ENCODE results near the gene IL1R2.
A peak's percentile ranks its signal among the peaks of the same experiment; 100 is the strongest.

Gene IL1R2

DNA sequence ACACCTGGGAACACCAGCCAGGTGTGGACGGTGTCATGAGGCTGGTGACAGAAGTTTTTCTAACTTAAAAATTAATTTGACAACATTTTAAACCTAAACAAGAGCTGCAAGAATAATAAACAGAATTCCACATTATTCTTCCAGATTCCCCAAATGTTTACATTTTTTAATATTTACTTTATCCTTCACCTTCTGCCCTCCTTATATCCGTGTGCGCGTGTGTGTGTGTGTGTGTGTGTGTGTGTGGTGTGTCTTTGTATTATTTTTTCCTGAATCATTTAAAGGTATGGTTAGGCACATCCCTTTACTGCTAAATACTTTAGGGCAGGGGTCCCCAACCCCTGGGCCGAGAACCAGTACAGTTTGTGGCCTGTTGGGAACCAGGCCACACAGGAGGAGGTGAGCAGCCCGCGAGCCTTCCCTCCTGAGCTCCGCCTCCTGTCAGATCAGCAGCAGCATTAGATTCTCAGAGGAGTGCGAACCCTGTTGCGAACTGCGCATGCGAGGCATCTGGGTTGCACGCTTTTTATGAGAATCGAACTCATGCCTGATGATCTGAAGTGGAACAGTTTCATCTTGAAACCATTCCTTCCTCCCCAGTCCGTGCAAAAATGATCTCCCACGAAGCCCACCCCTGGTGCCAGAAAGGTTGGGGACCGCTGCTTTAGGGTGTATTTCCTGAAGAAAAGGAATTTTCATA, 16.4 kb upstream of the IL1R2 start:
- DNase-seq, result no peak

DNA sequence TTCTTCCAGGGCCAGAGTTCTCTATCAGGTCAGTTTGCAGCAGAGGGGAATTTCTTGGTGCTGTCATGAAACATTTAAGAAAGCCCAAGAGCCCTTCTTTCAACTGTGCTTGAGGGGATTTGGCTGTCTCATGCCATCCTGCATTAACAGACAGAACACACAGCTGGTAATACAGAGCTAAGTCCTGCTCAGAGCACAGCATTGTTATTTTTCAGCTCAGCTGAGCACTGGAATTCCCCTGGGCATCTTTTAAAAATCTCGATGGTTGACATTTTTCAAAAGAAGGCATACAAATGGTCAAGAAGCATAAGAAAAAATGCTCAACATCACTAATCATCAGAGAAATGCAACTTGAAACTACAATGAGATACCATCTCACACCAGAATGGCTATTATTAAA, 14.9 kb upstream of the IL1R2 start:
- DNase-seq, result no peak

DNA sequence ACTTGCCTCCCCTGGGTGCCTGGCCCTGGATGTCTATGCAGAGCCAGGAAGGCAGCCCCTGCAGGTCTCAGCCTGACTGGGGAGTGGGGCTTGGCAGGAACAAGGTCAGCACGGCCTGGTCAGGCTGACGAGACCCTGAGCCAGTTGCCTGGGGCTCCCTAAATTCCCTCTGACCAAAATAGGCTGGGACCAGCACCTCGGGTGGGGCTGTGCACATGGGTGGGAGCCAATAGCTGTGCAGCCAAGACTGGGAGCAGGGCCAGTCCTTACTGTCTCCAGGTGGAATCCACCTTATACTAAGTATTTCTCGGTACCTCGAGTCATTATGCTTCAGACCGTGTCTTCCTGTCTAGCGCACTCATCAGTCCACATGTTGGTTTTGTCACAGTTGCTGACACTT, 11.4 kb upstream of the IL1R2 start:
- no peak for DNase-seq

DNA sequence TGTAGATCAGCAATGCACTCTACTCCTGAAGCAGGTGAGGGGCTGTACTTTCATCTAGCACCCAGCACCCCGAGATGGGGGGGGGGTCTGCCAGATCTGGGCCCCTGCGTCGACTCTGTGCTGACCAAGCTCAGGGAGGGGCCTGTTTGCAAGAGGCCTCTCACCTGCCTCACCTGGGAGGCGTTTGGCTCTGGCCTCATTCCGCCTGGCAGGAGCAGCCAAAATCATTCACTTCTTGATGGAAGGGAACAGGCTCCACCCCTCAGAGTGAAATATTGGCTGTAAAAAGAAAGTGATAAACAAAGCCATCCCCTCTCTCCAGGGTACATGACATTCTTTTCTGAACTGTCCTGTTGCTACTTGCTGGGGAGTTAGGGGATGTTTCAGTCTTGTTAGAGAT, 10.7 kb upstream of the IL1R2 start:
- no peak for DNase-seq

DNA sequence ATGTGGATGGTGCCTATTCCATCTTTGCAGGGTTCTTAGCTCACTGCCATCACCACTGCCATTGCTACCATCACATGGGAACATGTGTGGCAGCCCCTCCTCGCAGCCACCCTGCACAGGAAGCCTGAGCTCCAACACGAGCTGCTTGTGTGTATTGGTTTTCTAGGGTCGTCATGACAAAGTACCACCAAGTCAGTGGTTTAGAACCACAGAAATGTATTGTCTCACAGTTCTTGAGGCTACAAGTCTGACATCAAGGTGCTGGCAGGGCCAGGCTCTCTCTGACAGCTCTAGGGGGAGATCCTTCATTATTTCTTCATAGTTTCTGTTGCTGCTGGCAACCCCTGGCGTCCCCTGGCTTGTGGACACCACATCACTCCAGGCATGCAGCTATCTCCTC, 10.3 kb upstream of the IL1R2 start:
- no peak for DNase-seq

DNA sequence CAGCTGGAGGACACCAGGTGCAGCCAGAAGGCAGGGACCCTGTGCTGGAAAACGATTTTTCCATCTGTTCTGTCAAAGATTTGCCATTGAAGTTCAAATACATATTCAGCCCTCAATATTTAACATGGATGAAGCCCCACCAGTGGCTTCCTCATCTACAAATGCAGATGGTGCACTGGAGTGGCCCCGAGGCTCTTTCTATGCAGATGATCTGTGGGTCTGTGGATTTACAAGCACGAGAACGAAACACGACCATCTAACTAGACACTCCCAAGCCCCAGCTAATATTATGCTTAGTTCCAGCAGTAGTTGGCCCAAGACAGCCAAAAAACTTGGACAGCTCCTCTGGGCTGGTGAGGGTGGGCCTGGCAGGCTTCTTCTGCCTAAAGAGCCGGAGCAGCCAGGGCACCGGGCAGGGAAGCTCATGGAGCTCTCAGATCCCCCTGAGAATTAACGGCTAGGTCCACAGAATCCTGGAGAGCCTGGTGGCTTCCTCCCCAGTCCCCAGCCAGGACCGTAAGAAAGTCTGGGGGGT, 9.2 kb upstream of the IL1R2 start:
- no peak for DNase-seq

DNA sequence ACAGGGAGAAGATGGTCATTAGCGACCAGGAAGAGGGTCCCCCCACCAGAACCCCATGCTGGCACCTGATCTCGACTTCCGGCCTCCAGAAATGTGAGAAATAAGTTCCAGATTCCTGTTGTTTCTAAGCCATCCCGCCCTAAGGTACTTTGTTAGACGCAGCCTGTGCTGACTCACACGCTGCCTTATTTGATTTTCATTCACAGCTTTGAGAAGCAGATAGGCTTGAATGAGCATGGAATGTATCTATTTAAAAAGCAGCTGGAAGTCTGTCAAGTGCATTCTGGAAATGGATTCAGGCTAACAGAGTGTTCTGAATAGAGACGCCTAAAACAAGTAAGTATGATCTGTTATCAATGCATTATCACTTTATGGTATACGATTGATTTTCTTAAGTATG, 8.3 kb upstream of the IL1R2 start:
- DNase-seq, result no peak

DNA sequence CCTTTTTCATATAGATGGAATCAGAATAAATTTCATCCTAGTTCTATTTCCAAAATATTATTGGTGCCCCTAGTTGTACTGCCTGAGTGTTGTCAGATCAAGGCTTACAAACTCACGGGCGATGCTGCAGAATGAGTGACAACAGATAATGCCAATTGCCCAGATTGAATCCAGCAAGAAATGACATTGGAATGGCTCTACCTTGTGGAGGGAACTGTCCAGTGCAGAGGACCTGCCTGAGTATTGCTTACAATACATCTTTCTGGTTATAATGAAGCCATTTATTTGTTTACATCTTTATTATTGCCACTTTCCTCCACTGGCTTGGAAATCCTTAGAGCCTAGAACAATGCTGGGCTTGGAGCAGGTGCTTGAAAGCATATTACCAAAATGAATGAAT, 7.8 kb upstream of the IL1R2 start:
- no peak for DNase-seq

DNA sequence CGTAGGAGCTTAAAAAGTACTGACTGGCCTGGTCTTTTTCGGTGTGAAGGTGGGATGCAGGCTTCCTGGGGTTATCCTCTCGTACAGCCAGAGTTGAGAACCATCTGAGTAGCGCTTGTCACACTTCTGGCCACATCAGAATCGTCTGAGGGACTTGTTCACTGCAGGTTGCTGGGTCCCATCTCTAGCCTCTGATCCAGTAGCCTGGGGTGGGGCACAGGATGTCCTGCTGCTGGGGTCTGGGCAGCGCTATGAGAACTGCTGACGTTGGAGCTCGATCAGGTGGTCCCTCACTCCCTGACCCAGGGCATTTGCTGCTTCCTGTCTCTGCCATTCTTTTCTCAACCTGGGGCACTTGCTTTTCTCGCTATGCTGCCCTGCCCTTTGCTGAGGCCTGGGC, 7.1 kb upstream of the IL1R2 start:
- DNase-seq, result no peak

DNA sequence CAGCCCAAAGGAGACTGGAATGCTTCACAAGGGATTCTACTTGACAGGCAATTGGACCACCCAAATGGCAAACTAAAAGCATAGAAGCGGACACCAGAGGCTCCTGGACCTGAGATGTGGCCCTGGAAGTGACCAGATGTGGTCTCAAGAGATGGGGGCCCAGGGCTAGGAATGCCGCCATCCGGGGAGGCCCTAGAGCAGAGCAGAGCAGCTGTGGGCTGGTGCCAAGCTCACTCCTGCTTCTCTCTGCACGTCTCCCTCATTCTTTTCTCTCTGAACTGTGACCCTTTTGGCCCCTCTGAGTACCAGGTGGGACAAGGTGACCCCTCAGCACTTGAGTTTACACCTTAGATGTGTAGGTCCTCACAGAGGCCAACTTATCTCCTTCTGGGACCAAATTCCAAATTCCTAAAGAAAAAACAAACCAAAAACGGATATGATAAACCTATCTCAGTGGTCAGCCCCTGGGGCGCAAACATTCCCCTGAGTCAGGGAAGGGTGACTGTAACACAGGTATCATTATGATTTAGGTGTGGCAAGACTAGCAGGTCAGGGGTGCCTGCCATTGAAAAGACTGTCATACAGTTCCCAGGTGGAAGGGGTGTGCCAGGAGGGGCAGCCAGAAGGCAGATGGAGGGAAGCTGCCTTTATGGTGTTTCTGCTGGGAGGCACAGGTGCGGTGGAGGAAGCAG, 6.5 kb upstream of the IL1R2 start:
- no peak for DNase-seq

DNA sequence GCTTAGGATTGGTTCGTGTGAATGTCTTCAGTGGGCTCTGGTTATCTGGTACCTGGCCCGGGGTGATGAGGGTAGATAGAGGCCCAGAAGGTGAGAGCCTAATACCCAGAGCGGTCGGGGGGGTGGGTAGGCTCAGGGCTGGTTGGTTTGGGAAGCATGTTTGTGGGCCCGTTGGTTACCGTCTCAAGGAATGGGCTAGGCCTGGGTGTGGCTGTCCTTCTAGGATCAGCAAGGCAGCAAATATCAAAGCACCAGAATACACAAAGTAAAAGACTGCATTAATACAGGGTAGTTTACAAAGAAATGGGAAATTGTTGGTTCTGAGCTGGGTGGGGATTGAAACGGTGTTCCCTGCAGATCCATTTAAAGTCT, 6.0 kb upstream of the IL1R2 start:
- DNase-seq, result no peak

DNA sequence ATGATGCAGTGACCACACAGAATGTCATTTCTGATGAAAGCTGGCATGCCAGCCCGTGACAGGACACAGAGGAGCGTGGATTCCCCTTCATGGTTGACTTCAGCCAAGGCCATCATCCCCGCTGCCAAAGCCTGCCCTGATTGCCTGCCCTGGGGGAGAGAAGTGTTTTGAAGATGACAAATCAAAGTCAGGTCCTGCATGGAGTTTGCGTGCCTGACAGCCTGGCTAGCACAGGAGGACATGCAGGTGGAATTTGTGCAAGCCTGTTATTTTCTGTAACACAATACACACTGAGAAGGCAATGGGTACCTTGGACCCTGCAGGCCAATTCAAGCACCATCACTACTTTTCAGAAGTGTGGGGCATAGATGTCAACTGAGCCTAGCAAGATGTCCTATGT, 5.4 kb upstream of the IL1R2 start:
- DNase-seq, result no peak

DNA sequence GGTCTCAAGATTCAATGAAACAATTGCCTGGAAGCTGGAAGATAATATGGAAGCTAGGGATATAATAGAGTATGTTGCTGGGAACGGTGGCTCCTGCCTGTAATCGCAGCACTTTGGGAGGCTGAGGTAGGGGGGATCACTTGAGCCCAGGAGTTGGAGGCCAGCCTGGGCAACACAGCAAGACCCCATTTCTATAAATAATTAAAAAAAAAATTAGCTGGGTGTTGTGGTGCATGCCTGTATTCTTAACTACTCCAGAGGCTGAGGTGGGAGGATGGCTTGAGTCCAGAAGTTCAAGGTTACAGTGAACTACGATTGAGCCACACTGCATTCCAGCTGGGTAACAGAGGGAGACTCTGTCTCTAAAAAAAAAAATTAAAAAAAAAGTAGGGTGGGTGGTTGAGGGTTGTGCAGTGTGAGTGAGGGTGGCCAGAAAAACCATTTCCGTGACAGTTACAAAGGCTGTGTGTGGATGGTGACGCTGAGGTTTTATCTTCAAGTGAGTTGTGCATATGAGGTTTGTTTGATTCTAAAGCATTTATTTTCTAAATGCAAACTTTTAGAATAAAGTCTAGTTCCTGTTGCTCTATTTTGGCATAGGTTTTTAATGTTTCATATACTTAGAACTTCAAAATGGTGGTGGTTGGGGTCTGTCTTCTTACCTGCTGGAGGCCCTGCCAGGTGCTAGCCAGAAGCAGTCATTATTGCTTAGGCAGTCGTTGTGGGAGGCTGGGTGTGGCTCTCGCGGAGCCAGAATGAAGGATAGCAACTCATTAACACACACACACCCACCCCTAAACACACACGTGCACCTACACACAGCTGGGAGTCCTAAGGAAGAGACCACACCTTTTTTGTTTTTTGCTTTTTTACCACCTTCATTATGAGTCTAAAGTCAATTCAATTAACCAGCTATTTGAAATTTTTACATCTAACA, 4.7 kb upstream of the IL1R2 start:
- DNase-seq, result no peak

DNA sequence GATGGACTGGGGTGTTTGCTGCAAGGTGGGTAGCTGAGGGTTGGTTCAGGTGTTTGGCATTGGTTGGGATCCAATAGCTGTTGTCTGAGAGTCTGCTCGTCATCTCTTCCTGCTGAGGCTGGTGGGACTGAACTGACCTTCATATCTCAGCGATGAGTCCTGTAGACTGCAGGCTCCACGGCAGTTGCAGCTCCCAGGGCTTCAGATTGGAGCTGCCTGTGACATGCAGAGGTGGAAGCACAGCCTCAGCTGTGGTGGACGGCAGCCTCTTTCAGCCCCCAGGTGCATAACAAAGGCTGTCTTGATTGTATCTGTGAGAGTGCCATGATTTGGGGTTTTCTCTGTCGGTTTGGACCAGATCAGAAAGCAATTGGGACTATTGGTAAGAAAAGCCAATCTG, 3.9 kb upstream of the IL1R2 start:
- no peak for DNase-seq

DNA sequence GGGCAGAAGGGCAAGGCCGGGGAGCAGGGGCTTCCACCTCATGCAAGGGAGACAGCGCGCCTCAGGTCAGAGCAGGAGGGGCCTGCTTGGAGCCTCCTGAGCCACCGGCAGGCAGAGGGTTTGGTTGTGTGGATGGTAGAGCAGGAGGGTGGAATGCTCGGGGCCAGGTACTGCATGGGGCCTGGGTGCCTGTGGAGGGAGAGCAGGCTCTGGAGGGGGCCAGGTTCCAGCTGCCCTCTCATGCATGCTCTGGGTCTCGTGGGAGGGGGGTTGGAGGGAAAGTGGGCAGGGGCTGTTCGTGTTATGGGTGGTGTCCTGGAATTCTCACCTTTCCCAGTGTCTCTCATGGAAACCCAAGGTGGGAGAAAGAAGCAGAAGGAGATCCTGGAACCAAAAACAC, 3.2 kb upstream of the IL1R2 start:
- DNase-seq, result no peak

DNA sequence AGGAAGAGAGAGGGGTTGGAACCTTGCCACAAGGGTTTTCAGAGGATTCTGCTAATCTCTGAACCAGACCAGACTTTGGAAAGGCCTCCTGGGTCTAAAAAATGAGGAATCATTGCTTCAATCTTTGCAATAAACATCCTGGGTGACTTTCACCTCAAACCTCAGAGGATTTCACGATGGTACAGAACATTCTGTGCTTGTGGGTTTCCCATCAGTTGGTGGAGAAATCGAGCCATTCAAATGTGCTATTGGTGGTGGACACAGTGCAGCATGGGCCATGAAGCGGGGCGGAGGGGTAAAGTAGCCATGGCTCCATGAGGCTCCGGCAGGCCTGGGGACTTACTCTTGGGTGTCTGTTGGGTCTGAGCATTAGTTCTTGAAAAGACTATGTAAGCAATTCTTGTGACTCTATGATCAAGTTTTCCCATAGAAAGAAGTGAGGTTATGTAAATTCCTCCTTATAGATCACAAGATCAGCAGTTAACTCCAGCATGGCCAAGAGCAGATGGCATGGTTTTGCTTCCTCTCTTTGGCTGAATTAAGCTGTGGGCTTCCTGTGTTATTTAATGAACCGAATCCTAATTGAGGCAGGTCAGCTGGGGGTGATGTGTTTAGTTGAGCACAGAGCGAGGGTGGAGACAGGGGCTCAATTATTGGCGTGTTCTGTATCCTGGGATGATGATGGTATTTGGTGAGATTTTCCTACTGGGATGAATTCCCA, 1.9 kb upstream of the IL1R2 start:
- DNase-seq, result no peak

DNA sequence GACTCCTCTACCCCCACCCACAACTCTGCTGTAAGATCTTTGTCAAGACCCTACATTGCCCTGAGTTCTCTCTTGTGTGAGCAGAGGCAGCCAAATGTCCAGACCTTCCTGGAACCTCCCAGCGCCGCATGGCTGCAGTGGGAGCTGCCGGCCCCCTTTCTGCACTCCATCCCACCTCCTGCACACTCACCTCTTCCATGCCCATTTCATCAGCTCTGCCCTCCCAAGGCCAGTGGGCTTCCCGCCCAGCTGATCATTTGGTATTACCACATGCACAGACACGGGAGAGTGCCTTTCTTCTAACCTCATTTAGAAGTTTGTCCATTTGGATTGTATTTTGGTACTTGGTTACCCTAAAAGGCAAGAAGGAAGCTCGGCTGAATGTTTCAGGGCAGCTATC, 2.0 kb downstream of the IL1R2 start:
- no peak for DNase-seq

DNA sequence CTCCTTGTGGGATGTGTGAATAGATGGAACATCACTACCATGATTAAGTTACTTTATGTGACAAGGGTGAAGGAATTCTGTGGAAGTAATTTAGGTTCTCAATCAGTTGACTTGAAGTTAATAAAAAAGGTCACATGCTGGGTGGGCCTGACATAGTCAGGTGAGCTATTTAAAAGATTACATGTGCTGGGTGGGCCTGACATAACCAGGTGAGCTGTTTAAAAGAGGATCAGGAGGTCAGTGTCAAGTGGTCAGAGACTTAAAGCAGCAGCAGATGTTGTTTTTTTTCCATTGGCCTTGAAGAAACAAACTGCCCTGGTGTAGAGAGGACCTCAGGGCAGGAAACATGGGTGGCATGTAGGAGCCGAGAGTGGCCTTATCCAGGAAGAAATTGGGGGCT, 3.3 kb downstream of the IL1R2 start:
- DNase-seq, result no peak

DNA sequence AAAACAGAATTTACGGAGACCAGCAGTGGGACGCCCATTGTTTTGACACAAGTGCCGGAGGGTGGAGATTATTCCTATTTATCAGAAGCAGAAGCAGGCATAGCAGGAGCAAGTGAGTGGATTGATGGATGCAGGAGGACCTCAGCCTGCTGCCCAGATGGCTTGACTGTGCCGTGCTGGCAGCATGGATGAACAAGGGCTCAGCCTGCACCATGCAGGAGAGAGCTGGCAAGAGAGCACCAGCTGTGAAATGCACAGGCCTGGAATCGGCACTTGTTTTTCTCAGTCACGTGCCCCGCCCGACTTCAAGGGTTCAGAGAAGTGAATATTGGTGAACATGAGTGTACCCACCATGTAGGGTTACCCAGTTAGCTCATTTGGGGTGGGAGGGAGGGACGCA, 4.0 kb downstream of the IL1R2 start:
- no peak for DNase-seq

DNA sequence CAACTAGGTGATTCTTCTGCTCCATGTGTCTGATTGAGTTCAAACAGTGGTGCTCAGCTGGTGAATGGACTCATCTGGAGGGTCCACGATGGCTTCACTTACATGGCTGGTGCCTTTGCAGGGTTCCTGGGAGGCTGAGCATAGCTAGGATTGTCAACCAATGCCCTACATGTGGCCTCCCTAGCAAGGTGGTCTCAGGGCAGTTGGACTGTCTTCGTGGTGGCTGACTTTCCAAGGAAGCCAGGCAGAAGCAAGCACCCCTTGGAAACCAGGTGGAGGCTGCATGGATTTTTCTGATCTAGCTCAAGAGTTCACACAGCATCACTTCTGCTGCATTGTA, 6.8 kb downstream of the IL1R2 start:
- DNase-seq, result no peak

DNA sequence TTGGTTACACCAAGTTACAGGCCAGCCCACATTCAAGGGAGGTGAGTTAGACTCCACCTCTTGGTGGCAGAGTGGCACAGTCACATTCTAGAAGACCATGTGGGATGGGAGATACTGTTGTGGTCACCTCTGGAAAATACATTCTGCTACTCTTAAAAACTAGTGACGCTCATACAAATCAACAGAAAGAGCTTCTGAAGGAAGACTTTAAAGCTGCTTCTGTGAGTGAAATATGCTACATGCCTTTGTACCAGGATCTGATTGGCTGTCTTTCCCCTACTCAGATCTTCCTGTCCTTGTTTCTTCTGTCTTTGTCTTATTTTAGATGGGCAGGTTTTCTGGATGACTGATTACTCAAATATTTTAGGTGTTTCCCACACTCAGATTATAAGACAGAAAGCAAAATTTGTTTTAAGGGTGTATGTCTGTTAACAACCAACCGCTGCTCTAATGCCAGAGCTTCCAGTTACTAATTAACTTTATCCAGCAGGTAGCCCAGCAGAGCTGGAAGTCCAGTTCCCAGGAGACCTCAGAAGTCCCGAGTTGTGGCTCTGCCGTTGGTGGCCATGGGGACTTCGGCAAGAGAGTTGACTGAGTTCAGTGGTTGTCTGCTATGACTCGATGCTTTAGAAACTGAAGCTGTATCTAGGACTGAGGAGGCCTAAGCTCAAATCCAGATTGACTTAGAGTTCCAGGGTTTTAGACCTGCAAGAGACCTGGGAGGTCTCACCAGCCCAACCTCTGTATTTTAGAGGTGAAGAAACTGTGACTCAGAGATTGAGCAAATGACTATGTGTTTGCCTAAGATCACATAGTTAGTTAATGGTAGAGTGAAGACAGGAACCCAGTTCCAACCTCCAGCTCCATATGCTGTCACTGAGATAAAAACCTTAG, 7.4 kb downstream of the IL1R2 start:
- DNase-seq, result peak; percentile 27

DNA sequence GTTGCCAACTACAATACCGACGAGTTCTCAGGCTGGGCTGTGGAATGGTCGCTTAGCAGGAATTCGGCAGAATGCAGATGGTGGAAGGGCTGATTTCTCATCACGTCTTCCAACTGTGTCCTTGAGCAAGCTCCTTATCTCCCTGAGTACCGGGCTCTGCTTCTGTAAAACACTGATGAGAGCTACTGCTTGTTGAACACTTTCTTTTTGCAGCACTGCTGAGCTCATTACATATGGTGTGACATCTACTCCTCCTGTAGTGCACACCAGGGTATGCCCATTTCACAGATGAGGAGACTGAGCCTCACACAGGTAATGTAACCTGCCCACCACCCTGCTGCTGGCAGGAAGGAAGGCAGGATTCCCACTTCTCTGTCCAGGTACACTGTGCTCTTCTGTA, 8.3 kb downstream of the IL1R2 start:
- DNase-seq, result no peak
